ENCODE data around the gene CAND2.

CAND2 gene

DNA sequence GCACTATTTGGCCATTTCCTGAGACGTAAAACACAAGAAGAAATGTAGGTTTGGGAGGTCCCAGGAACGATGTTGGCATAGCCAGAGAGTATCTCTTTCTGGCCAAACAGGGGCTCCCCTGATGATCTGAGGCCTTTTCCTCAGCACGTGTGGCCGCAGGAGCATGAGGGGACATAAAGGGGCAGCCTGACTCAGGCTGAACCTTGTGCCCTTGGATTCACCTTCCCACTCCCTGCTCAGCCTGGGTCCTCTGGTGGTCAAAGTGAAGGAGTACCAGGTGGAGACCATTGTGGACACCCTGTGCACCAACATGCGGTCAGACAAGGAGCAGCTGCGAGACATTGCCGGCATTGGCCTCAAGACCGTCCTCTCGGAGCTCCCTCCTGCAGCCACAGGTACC lies 10.6 kb downstream of the CAND2 start:
- no peak for DNase-seq (ENCODE audit: low read depth)

DNA sequence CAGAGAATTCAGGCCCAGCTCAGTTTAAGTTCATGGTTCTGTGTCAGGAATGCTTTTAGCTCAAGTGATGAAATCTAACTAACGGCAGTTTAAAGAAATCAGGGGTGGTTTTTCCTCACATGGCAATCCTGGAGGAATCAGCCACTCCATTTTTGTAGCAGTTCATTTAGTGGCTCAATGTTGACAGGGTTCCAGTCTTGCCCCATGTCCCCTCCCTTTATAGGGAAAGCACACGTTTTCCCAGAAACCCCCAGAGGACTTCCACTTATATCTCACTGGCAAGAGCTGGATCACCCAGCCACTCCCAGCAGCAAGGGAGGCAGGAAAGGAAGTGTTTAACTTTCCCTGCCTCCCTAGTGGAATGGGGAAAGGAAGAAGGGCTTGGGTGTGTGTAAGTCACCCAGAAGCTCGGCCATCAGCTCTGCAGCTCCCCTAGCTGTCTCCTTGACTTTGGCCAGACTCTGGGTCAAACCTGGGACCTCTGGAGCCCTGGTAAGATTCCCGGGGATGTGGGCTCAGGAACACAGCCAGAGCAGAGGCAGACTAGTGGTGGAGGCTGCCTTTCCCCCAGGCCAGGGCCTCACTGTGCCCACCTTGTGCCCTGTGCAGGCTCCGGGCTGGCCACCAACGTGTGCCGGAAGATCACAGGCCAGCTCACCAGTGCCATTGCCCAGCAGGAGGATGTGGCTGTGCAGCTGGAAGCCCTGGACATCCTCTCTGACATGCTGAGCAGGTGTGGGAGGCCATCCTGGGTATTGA lies 11.3 kb downstream of the CAND2 start:
- no peak for DNase-seq (ENCODE audit: low read depth)

DNA sequence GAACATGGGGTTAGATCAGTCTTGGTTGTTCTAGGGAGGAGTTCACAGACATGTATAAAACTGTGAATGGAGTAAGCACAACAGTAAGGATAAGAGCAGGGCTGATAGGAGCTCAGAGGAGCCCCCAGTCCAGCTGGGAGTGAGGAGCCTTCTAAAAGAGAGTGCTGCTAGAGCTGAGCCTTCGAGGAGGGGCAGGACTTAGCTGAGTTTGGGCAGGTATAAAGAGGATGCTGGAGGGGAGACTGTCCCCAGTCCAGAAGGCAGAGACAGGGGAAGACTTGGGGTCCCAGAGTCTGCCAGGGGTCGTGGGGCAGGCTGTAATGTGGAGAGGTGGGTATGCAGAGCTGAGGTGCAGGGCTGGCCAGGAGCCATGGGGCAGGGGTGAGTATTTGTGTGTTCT lies 12.1 kb downstream of the CAND2 start:
- DNase-seq (ENCODE audit: low read depth): no peak

DNA sequence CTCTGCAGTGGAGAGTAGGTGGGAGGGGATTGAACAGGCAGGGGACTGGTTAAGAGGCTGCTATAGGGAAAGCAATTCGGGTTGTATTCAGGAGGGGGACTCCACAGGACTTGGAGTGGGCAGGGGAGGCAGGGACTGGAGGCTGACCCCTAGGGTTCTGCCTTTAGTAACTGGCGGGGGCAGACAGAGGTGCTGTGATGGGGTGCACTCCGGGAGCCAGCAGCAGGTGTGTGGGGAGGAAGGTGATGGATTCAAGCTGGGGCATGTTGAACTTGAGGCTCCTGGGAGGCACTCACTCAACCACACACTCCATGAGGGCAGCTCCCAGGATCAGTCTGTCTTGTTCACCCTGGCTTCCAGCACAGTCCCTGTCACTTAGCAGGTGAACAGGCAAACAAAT lies 12.5 kb downstream of the CAND2 start:
- DNase-seq (ENCODE audit: low read depth): no peak

DNA sequence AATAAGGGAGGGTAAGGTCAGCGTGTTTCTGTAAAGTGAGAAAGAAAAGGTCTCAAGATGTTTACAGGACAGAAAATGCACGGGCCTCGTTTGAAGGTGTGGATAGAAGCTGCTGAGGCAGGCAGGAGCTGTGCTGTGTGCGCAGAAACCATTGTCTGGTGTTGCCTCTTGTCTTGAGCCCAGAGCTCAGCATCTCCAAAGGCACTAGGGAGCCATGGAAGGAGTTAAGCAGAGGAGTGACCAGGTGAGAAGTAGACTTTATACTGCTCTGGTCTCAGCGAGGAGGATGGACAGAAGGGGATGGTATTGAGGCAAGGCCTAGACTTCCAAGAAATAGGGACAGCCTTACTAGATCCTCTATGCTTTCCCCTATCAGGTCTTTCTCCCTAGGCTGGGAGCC lies 13.0 kb downstream of the CAND2 start:
- no peak for DNase-seq (ENCODE audit: low read depth)

DNA sequence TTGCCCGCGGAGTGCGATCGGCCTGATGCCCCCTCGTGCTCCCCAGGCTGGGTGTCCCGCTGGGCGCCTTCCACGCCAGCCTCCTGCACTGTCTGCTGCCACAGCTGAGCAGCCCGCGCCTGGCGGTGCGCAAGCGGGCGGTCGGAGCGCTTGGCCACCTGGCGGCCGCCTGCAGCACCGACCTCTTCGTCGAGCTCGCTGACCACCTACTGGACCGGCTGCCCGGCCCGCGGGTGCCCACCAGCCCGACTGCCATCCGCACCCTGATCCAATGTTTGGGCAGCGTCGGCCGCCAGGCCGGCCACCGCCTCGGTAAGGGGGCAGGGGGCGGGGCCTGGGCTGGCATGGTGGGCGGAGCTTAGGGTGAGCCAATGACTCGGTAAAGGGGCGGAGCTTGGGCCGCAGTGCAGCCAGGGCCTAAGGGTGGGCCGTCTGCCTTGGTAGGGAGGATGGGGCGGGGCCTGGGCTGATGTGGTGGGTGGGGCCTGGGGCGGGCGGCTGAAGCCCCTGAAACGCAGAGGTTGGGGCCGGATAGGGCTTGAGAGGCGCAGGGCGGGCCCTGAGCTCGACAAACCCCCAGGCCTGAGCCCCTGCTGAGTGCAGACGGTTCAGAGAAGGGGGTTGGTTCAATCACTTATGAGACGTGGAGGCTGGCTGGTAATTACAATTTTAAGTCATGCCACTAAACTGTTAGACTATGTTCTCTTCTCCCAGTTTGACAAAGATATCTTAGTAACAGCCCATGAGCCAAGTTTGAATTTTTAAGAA lies 13.7 kb downstream of the CAND2 start:
- DNase-seq (ENCODE audit: low read depth): peak; percentile 93

DNA sequence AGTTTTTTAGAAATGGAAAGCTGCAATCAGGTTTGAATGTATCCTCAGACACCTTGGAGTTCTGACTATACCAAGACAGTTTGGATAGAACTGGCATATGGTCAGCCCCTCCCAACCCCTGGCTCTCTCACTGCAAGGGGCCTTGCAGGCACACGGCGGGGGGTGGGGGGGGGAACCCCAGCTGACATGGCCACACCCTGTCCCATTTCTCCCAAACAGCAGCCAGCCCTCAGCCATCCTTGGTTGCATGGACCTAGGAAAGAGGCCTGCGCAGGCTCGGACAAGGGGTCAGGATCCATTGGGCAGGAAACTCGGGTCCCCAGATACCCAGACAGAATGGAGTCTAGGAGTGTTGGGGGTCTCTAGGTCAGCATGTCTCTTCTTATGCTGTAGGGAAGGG lies 14.5 kb downstream of the CAND2 start:
- no peak for DNase-seq (ENCODE audit: low read depth)

DNA sequence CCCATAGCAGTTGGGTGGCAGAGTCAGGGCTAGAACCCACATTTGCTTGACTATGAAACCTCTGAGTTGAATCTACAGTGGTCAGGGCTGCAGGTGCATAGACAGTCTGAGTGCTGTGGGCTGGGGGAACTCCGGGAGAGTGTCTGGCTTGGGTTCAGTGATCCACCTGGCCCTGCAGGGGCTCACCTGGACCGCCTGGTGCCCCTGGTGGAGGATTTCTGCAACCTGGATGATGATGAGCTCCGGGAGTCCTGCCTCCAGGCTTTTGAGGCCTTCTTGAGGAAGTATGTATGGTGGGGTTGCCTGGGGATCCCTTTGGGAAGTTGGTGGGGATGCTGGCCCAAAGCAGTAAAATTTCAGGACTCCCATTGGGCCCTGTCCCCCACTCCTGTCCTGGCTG lies 16.3 kb downstream of the CAND2 start:
- no peak for DNase-seq (ENCODE audit: low read depth)

DNA sequence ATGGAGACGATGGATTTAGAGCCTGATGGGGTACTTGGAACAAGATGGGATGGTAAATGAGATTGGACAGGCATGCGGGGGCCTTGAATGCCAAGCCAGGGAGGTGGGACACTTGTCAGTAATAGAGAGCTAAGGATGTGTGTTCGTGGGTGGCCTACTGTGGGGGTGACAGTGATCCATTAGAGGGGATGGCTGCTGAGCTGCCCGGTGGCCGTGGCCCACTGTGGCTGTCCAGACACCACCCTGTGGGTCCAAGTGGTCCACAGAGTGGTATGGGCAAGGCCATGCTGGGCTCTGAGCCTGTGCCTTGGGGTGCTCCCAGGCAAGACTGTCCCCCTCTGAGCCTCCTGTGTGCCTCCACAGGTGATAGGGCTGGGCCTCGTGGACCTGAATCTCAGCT lies 17.5 kb downstream of the CAND2 start:
- DNase-seq (ENCODE audit: low read depth): no peak

DNA sequence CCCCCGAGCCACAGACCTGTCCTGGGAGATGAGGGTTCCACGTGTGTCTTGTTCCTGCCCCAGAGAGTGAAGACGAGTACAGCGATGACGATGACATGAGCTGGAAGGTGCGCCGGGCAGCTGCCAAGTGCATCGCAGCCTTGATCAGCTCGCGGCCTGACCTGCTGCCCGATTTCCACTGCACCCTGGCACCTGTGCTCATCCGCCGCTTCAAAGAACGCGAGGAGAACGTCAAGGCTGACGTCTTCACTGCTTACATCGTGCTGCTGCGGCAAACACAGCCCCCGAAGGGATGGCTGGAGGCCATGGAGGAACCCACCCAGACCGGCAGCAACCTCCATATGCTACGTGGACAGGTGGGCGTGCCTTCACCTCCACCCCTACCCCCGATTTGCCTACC lies 18.6 kb downstream of the CAND2 start:
- no peak for DNase-seq (ENCODE audit: low read depth)

DNA sequence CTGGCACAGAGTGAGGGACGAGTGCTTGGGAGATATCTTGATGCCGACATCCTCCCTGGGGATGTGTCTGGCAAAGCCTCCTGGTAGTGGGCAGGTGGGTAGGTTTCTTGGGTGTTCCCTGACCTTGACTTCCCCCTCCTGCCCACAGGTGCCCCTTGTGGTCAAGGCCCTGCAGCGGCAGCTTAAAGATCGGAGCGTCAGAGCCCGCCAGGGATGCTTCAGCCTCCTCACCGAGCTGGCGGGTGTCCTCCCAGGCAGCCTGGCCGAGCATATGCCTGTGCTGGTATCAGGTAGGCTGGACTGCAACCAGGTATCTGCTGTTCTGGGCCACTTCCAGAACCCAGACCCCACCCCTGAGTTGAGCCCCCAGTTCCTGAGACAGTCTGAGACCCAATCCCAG lies 19.2 kb downstream of the CAND2 start:
- DNase-seq (ENCODE audit: low read depth): no peak

DNA sequence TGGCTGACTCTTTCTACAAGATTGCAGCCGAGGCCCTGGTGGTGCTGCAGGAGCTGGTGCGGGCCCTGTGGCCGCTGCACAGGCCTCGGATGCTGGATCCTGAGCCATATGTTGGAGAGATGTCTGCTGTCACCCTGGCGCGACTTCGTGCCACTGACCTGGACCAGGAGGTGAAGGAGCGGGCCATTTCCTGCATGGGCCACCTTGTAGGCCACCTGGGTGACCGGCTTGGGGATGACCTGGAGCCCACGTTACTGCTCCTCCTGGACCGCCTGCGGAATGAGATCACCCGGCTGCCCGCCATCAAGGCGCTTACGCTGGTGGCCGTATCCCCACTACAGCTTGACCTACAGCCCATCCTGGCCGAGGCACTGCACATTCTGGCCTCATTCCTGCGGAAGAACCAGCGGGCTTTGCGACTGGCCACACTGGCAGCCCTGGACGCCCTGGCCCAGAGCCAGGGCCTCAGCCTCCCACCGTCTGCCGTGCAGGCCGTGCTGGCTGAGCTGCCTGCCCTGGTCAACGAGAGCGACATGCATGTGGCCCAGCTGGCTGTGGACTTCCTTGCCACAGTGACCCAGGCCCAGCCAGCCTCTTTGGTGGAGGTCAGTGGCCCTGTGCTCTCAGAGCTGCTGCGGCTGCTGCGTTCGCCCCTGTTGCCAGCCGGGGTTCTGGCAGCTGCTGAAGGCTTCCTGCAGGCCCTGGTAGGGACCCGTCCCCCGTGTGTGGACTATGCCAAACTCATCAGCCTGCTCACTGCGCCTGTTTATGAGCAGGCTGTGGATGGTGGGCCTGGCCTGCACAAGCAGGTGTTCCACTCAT lies 20.3 kb downstream of the CAND2 start:
- DNase-seq (ENCODE audit: low read depth): no peak

DNA sequence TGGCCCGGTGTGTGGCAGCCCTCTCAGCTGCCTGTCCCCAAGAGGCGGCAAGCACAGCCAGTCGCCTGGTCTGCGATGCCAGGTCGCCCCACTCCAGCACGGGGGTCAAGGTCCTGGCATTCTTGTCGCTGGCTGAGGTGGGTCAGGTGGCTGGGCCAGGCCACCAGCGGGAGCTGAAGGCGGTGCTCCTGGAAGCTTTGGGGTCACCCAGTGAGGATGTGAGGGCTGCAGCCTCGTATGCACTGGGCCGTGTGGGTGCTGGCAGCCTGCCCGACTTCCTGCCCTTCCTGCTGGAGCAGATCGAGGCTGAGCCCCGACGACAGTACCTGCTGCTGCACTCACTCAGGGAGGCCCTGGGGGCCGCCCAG lies 20.8 kb downstream of the CAND2 start:
- no peak for DNase-seq (ENCODE audit: low read depth)

DNA sequence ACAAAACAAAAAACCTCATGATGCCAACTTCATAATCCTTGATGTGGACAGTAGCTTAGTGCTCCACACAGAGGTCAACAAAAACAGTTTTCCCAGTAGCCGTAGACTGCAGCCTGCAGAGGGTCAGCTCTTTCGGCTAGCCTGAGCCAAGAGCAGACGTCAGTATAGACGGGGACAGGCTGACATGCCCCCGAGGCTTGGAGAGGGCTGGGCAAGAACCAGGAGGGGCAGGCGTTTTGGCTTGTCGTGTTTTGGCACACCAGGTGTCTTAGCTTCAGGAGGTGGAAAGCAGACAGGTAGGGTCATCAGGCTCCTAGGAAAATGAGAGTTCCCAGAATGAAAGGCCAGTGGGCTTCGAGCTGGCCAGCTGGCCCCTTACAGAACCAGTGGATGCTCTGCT lies 21.8 kb downstream of the CAND2 start:
- DNase-seq (ENCODE audit: low read depth): no peak

DNA sequence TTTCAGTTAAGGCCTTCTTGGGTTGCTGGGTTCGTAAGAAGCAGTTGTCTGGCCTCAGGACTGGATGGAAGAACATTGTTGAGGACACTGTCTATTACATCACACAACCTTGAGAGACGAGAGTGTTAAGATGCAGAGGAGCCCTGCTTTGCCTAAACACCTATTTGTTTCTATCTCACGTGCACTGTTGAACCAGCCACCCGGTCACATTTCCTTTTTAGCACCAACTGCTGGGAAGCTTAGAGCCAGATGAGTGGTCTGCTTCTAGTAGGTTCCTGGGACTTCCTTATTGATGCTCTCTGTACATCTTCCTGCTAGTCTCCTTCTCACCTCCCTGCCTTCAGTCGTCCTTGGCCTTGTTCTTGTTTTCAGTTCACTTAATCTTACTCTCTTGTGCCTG lies 22.3 kb downstream of the CAND2 start:
- DNase-seq (ENCODE audit: low read depth): no peak

DNA sequence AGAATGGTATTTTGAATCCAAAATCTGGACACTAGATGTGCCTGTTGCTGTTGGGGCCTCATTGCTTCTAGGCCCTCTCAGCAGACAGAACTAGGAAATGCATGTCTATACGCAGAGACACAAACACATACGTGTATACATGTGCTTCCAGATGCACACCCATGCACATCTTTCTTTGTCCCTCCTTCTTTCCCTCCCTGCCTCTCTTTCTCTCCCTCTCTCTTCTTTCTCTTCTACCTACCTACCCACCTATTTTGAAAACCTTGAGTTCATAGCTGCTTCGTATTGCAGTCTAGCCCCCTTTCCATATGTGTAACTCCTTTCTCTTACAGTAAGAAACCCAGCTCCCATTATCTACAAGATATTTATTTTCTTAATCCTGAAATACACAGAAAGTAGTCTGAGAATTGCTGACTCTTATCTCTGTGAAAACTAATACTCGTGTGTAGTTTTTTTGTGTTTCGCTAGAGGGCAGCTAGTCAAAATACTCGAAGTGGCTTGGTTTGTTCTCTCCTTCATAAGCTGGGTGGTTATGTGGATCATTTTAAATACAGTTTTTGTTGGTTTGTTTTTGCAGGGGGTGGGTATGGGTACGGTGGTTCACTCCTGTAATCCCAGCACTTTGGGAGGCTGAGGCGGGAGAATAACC lies 26.4 kb downstream of the CAND2 start:
- peak; percentile 48 for DNase-seq (ENCODE audit: low read depth)

DNA sequence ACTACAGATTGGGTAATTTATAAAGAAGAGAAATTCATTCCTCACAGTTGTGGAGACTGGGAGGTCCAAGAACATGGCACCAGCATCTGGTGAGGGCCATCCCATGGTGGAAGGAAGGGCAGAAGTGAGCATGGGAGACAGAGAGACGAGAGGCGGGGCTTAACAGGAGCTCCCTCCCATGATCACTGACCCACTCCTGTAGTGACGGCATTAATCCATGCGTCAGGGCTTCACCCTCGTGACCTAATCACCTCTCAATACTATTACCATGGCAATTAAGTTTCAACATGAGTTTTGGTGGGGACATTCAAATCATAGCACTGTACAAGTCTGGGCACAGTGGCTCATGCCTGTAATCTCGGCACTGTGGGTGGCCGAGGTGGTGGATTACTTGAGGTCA lies 27.8 kb downstream of the CAND2 start:
- DNase-seq (ENCODE audit: low read depth): no peak

DNA sequence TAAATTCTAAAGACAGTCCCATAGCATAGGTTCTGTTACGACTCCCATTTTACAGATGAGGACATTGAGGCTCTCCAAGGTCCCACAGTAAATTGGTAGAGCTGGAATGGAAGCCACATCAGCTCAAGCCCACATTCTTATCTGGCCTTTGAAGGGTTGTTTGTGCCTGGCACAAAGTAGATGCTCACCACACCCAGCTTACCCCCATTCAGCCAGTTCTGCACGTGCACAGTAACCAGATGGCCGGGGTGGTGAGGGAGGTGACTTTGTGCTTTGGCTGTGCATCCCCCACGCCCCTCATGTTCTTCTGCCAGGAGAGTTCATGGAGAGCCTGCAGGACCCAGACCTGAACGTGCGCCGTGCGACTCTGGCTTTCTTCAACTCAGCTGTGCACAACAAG lies 28.7 kb downstream of the CAND2 start:
- no peak for DNase-seq (ENCODE audit: low read depth)

DNA sequence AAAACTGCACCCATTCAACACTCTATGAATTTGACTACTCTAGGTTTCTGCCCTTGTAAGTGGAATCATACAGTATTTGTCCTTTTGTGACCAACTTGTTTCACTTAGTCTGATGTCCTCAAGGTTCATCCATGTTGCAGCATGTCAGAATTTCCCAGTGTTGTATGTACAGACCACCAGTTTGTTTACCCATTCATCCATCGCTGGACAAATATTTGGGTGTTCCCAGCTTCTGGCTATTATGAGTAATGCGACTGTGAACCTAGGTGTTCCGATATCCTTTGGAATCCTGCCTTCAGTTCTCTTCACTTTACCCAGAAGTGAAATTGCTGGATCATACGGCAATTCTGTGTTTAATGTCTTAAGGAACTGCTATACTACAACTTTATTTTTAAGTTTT lies 32.3 kb downstream of the CAND2 start:
- DNase-seq (ENCODE audit: low read depth): peak; percentile 45

DNA sequence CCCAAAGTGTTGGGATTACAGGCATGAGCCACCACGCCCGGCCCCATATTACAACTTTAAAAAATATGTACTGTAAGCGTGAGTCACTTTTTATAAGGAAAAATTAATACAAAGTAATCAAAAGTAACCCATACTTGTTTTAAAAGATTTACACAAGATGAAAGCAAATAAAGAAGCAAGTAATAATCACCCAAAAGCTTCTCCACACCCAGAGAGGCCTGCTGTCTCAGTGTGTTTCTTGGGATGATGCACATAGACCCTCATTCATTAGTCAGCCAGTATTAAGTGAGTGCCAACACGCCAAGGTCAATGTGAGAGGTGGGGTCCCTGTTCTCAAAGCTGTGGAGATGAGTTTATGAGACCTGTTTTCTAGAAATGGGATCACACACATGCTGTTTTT lies 32.9 kb downstream of the CAND2 start:
- no peak for DNase-seq (ENCODE audit: low read depth)

DNA sequence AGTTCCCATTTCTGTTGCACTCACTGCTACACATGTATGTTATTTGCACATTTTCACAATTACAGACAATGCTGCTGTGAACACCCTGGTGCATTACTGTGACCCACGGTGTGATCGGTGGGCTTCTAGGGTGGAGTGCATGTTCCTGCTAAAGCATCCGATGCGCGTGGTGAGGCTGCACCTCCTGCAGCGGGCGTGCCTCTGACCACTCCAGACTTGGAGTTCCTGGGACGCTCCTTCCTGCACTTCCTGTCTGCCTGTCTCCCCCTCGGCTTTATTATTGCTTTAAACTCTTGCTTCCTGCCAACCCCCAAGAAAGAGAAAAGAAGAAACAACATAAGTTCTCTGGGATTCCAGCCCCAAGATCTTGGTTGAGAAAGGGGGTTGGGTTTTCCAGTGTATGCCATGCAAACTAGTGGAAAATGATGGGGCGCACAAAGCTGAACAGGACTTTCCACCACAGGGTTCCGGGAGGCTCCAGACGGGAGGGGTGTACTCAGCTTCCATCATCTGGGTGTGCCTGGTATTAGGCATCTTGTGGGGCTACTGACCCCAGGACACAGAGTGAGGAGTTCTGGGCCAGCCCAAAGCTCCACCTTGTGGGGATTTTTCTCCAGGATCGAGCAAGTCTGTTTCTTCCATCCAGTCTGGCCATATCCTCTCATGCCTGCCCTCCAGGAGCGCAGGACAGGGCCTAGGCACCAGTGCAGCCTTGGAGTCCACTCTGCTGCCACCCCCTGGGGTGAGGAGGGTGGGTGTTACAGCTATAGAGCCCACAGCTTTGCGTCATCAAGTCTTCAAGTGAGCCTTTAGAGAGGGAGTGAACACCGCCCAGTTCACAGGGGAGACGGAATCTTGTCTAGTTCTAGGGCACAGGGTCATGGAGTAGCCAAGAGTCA lies 33.7 kb downstream of the CAND2 start:
- DNase-seq (ENCODE audit: low read depth): no peak

DNA sequence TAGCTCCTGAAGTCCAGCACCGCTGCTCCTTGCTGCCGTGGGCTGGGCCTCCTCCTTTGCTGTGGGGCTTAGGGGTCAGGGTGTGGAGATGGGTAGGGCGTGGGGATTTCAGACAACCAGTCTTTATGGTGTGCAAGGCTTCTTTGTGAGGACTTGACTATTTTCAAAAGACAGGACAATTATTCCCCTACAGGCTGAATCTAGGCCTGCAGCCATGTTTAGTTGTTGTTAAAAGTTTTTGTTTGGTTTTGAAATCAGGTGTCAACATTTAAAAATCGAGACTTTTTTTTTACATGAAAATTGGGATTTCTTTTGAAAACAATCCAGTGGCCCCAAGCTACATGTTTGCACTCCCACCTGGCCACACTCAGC lies 34.3 kb downstream of the CAND2 start:
- no peak for DNase-seq (ENCODE audit: low read depth)

Data from ELR (cell line).